ENCODE data around the gene ERVV-1. TPM values are rescaled to one million over a fixed set of nuclear protein-coding genes. Genes with fewer than 3 reads are reported as not detected.
"Not testable (repeated sequence)": the region's sequence is repeated elsewhere in the genome, so short reads cannot be mapped to it uniquely, and the experiment has no call there.

Gene ERVV-1
- total and polyA plus RNA-seq, 2 of the 4 experiments (the other 2 are of a cell fraction) = not detected

GRCh38 chr19:53019684-53020083 is 6.0 kb downstream of the ERVV-1 start:
- Histone ChIP-seq H2AFZ (replicated peaks; ENCODE audit: low read length, poor library complexity) (no peak overlapping the region), H4K91ac (ENCODE audit: insufficient read depth, low read depth, low read length) (no peak overlapping the region), H2BK120ac (ENCODE audit: low read depth, low read length) (no peak overlapping the region), H4K8ac (ENCODE audit: low read depth in 2 of 2, low read length in 2 of 2) (no peak overlapping the region), H3K4me3 (ENCODE audit: insufficient read depth, low read depth, low read length) (no peak overlapping the region), H3K4me2 (ENCODE audit: low read depth, low read length) (no peak overlapping the region), H3K36me3 (ENCODE audit: control insufficient read depth, insufficient read depth, low read length) (no peaks in the 10 kb centered on the region), H3K4me1 (ENCODE audit: control insufficient read depth, insufficient read depth, low read length) (no peaks in the 10 kb centered on the region), H2BK20ac (ENCODE audit: low read depth, low read length) (no peak overlapping the region), H4K20me1 (ENCODE audit: insufficient read depth, low read length) (no peaks in the 10 kb centered on the region), H2BK15ac (ENCODE audit: low read depth, low read length) (no peak overlapping the region), H4K5ac (ENCODE audit: low read depth, low read length) (no peak overlapping the region), H3K9ac (ENCODE audit: low read depth, low read length) (no peak overlapping the region), H2AK5ac (ENCODE audit: low read depth, low read length) (no peak overlapping the region), H3K56ac (ENCODE audit: extremely low read depth, insufficient read depth, low read length) (no peak overlapping the region), H3K9me3 (ENCODE audit: control insufficient read depth, insufficient read depth, low read length) (peaks cover 6% of the 10 kb centered on the region; the same call in 1 of the 2 replicates), H2AK9ac (replicated peaks; ENCODE audit: low read depth, low read length, poor library complexity) (no peak overlapping the region), H3K79me1 (ENCODE audit: low read depth in 1 of 2, low read length in 2 of 2) (no peaks in the 10 kb centered on the region), H3K27ac (ENCODE audit: insufficient read depth, low read length) (no peak overlapping the region), H3K23ac (ENCODE audit: low read depth, low read length) (no peak overlapping the region), H3K9me1 (ENCODE audit: insufficient read depth, low read length) (no peaks in the 10 kb centered on the region), H3K4ac (ENCODE audit: low read depth, low read length) (no peak overlapping the region), H2BK5ac (ENCODE audit: low read depth, low read length, poor library complexity, severe bottlenecking) (no peak overlapping the region), H3K18ac (ENCODE audit: low read depth, low read length) (no peak overlapping the region), H3K14ac (replicated peaks; ENCODE audit: low read depth, low read length) (no peak overlapping the region), H3K27me3 (ENCODE audit: control insufficient read depth, insufficient read depth, low read length) (no peaks in the 10 kb centered on the region)
- ChIA-PET POLR2A (ENCODE audit: unreplicated experiment) (no interaction called here), CTCF (no interaction called here)
- in situ Hi-C loops (cut with MboI; ENCODE audit: low sequenced_read_pairs) (no loop called here), intact Hi-C loops (cut with micrococcal nuclease) (no loop called here), dilution Hi-C loops (cut with HindIII; ENCODE audit: low sequenced_read_pairs, unreplicated experiment) (no loop called here)
- DNase-seq (no peak), ATAC-seq (ENCODE audit: low read depth) (no peak)
- WGBS, 2 experiments (ENCODE audit: extremely low coverage in 2 of 2, insufficient read length in 1 of 2) = no CpG with 5 or more reads among the region's 1 CpG
- BruUV-seq (replicated peaks) = no TSS peak
- TF ChIP-seq MAFK (IDR thresholded peaks at IDR 0.05; ENCODE audit: low read depth, low read length) (no peak), MXI1 (IDR thresholded peaks at IDR 0.05; ENCODE audit: borderline replicate concordance, low read depth, low read length) (no peak), CTCF (conservative IDR thresholded peaks at IDR 0.05; ENCODE audit: low read depth, low read length) (no peak)

- H4K20me1 ChIP-seq (ENCODE audit: insufficient read depth, low read length); H3K23ac ChIP-seq (ENCODE audit: low read depth, low read length); H2BK15ac ChIP-seq (ENCODE audit: low read depth, low read length); H3K36me3 ChIP-seq (ENCODE audit: control insufficient read depth, insufficient read depth, low read length); BruUV-seq (replicated peaks); H4K5ac ChIP-seq (ENCODE audit: low read depth, low read length); ATAC-seq (ENCODE audit: low read depth); H2BK20ac ChIP-seq (ENCODE audit: low read depth, low read length); H3K27me3 ChIP-seq (ENCODE audit: control insufficient read depth, insufficient read depth, low read length); DNase-seq; in situ Hi-C loops (cut with MboI; ENCODE audit: low sequenced_read_pairs); intact Hi-C loops (cut with micrococcal nuclease); H4K8ac ChIP-seq (ENCODE audit: low read depth in 2 of 2, low read length in 2 of 2); H3K27ac ChIP-seq (ENCODE audit: insufficient read depth, low read length); H2AK5ac ChIP-seq (ENCODE audit: low read depth, low read length); H2BK120ac ChIP-seq (ENCODE audit: low read depth, low read length); H3K18ac ChIP-seq (ENCODE audit: low read depth, low read length); H3K4ac ChIP-seq (ENCODE audit: low read depth, low read length); H3K9me1 ChIP-seq (ENCODE audit: insufficient read depth, low read length); POLR2A ChIA-PET (ENCODE audit: unreplicated experiment); H3K14ac ChIP-seq (replicated peaks; ENCODE audit: low read depth, low read length); H3K9me3 ChIP-seq (ENCODE audit: control insufficient read depth, insufficient read depth, low read length); dilution Hi-C loops (cut with HindIII; ENCODE audit: low sequenced_read_pairs, unreplicated experiment); H3K79me1 ChIP-seq (ENCODE audit: low read depth in 1 of 2, low read length in 2 of 2); H2AK9ac ChIP-seq (replicated peaks; ENCODE audit: low read depth, low read length, poor library complexity); H3K4me1 ChIP-seq (ENCODE audit: control insufficient read depth, insufficient read depth, low read length); H3K4me3 ChIP-seq (ENCODE audit: insufficient read depth, low read depth, low read length); H3K9ac ChIP-seq (ENCODE audit: low read depth, low read length); H2AFZ ChIP-seq (replicated peaks; ENCODE audit: low read length, poor library complexity); H3K56ac ChIP-seq (ENCODE audit: extremely low read depth, insufficient read depth, low read length); H3K4me2 ChIP-seq (ENCODE audit: low read depth, low read length); H4K91ac ChIP-seq (ENCODE audit: insufficient read depth, low read depth, low read length); H2BK5ac ChIP-seq (ENCODE audit: low read depth, low read length, poor library complexity, severe bottlenecking): not testable (repeated sequence)
- 25% methylated on average over 4 of the region's 7 CpGs; no CpG with 5 or more reads in 1 of the 2 experiments for WGBS, 2 experiments (ENCODE audit: extremely low coverage in 2 of 2, insufficient read length in 1 of 2)
- CTCF ChIA-PET = interaction anchor here (0.7 kb wide), 1 partner anchor 214 kb away, joined by 3 read pairs; no protein-coding TSS in a partner anchor
Observed at GRCh38 chr19:53028306-53028705, 14.6 kb downstream of the ERVV-1 start.

All from IMR-90 (cell line).